MCF 10A (cell line): ENCODE results near the gene CRYBG2. TPM values are rescaled to one million over a fixed set of nuclear protein-coding genes. Genes with fewer than 3 reads are reported as not detected.

Source experiments
- BruUV-seq: library from RNA; stranded (reverse); fragments of 400-500 nt; replicated peaks from 2 replicates; lab custom pipeline; 2021; lab: Mats Ljungman, UMichigan
- CTCF ChIA-PET: fragments of 300-600 bp; sonication (Branson Sonifier 250); formaldehyde crosslinking; extraction: SDS; loops from one replicate; lab custom pipeline; 2021; ENCODE audit warnings: antibody characterized with exemption, inconsistent platforms; lab: Yijun Ruan, JAX
- POLR2A ChIA-PET: fragments of 300-600, 350-650 bp; sonication (Branson Sonifier 250); formaldehyde crosslinking; extraction: SDS; loops from one replicate; lab custom pipeline; 2020; ENCODE audit warnings: antibody characterized with exemption, inconsistent platforms; lab: Yijun Ruan, JAX
- DNase-seq: peaks from one replicate; pipeline ENCODE4 v3.0.0-alpha.2; 2018; ENCODE audit not compliant: unreplicated experiment
- H3K27ac Mint-ChIP-seq: one replicate; pipeline ENCODE4 v1.8.0; 2022; ENCODE audit warnings: mild to moderate bottlenecking, low read depth, mixed read lengths; ENCODE audit not compliant: unreplicated experiment
- H3K27me3 Mint-ChIP-seq: one replicate; pipeline ENCODE4 v1.8.0; 2022; ENCODE audit warnings: mixed read lengths; ENCODE audit not compliant: insufficient read depth, unreplicated experiment
- H3K36me3 Mint-ChIP-seq: one replicate; pipeline ENCODE4 v1.8.0; 2022; ENCODE audit warnings: mild to moderate bottlenecking, moderate library complexity, mixed read lengths; ENCODE audit not compliant: insufficient read depth, unreplicated experiment
- H3K4me1 Mint-ChIP-seq: one replicate; pipeline ENCODE4 v1.8.0; 2022; ENCODE audit warnings: mixed read lengths; ENCODE audit not compliant: insufficient read depth, unreplicated experiment
- H3K4me3 Mint-ChIP-seq: one replicate; pipeline ENCODE4 v1.8.0; 2022; ENCODE audit warnings: mild to moderate bottlenecking, moderate library complexity, mixed read lengths; ENCODE audit not compliant: unreplicated experiment
- H3K9me3 Mint-ChIP-seq: one replicate; pipeline ENCODE4 v1.8.0; 2022; ENCODE audit warnings: mixed read lengths; ENCODE audit not compliant: unreplicated experiment
- CTCF ChIP-seq: fragments of 200-600 bp; IDR thresholded peaks from one replicate; pipeline ENCODE4 v1.8.0; 2022; ENCODE audit warnings: antibody characterized with exemption, mild to moderate bottlenecking; ENCODE audit not compliant: unreplicated experiment
- intact Hi-C: fragments of 100-400 bp; cut with micrococcal nuclease; formaldehyde crosslinking; loops from 2 replicates; pipeline ENCODE4 v1.14.1; 2022
- total RNA-seq: library from RNA; stranded (reverse); gene quantifications from 2 replicates; pipeline ENCODE4 v1.2.3, GENCODE V29; 2022

Gene CRYBG2
- total RNA-seq, 1 experiment from 2014 or later: 8.6 TPM

- TF ChIP-seq CTCF: no peak
- Mint-ChIP-seq H3K36me3 (peaks cover 12% of the 10 kb centered on the region), H3K9me3 (no peaks in the 10 kb centered on the region), H3K4me1 (peaks cover 17% of the 10 kb centered on the region), H3K27me3 (no peaks in the 10 kb centered on the region), H3K27ac (no peak overlapping the region), H3K4me3 (no peak overlapping the region)
- peak; percentile 74 for DNase-seq
- POLR2A ChIA-PET: no interaction called here
- intact Hi-C loops: no loop called here
- CTCF ChIA-PET: interaction anchor here (1.2 kb wide), 1 partner anchor 114 kb away, joined by 3 read pairs; no protein-coding TSS in a partner anchor
- no TSS peak for BruUV-seq
Observed at GRCh38 chr1:26302733-26303405, 51.1 kb downstream of the CRYBG2 start.

- DNase-seq: no peak
- peaks cover 6% of the 10 kb centered on the region for H3K36me3 Mint-ChIP-seq
- H3K4me1 Mint-ChIP-seq: peaks cover 9% of the 10 kb centered on the region
- no peak for TF ChIP-seq CTCF
- H3K4me3 Mint-ChIP-seq: no peak overlapping the region
- intact Hi-C loops: no loop called here
- no peak overlapping the region for H3K27ac Mint-ChIP-seq
- POLR2A ChIA-PET: interaction anchor here (0.6 to 1.8 kb wide), 2 partner anchors 15 to 105 kb away, joined by 3 to 5 read pairs; no protein-coding TSS in a partner anchor
- BruUV-seq: no TSS peak
- H3K27me3 Mint-ChIP-seq: no peaks in the 10 kb centered on the region
- no peaks in the 10 kb centered on the region for H3K9me3 Mint-ChIP-seq
- CTCF ChIA-PET: interaction anchor here (0.7 to 1.5 kb wide), 2 partner anchors 15 to 65 kb away, joined by 6 to 7 read pairs; no protein-coding TSS in a partner anchor
Observed at GRCh38 chr1:26300578-26301275, 53.2 kb downstream of the CRYBG2 start.

- Mint-ChIP-seq H3K4me3 (no peak overlapping the region), H3K27me3 (no peaks in the 10 kb centered on the region), H3K4me1 (peaks cover 5% of the 10 kb centered on the region), H3K36me3 (peaks cover 10% of the 10 kb centered on the region), H3K9me3 (no peaks in the 10 kb centered on the region), H3K27ac (no peak overlapping the region)
- ChIA-PET POLR2A (interaction anchor here (0.5 to 0.6 kb wide), 2 partner anchors 13 to 15 kb away, joined by 3 to 4 read pairs; no protein-coding TSS in a partner anchor), CTCF (interaction anchor here (0.5 to 0.6 kb wide), 3 partner anchors 25 to 125 kb away, joined by 3 read pairs; no protein-coding TSS in a partner anchor)
- intact Hi-C loops: no loop called here
- no peak for DNase-seq
- TF ChIP-seq CTCF: no peak
- no TSS peak for BruUV-seq
Observed at GRCh38 chr1:26297791-26298124, 56.2 kb downstream of the CRYBG2 start.
